ENCODE measurements around the gene PXN.
"Not testable (repeated sequence)": the region's sequence is repeated elsewhere in the genome, so short reads cannot be mapped to it uniquely, and the experiment has no call there.

PXN gene

DNA sequence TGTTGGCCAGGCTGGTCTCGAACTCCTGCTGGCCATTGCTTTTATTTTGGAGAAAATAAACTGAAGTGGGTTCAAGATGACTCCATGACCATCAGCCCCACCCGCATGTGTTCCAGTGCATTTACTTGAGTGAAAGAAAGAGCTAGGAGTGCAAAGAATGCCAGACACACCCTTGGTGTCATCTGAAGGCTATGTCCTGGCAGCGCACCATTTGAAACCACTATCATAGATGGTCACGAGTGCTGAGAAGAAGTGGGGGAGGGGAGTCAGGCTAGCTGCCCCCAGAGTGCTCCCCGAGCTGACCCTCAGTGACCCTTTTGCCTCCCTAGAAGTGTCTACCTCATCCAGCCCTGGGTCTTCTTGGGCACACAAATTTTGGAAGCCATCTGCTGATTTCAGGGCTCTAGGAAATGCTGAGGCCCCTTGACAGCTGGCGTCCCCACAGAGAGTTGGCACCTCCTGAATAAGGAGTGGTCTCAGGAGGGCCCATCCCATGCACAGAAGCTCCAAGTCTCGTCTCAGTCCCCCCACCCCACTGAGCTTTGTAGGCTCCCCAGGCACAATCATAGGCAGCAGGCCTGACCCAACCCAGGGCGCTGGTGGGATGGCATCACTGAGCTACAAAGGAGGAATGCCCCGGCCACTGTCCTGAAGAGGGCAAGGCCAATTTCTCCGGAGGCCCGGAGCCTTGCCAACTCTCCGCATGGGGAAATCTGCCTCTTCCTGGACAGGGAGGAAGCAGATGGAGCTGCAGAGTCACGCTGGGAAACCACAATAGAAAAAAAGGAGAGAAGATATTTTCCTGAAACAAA lies 28.0 kb downstream of the PXN start:
- 74% methylated on average over 13 of the region's 13 CpGs for WGBS

GRCh38 chr12:120236809-120237208 lies 28.7 kb downstream of the PXN start:
- not testable (repeated sequence) for H3K27ac ChIP-seq (ENCODE audit: low read length, poor library complexity, severe bottlenecking); H3K27me3 ChIP-seq (ENCODE audit: control insufficient read depth in 1 of 2, insufficient read depth in 1 of 2, low read length in 2 of 2); H2AFZ ChIP-seq (ENCODE audit: low read depth, low read length); H3K23ac ChIP-seq (ENCODE audit: low read length in 2 of 2); H2BK5ac ChIP-seq (ENCODE audit: low read depth, low read length, poor library complexity, severe bottlenecking); H3K4me3 ChIP-seq (ENCODE audit: insufficient read depth in 1 of 2, low read depth in 1 of 2, low read length in 2 of 2); DNase-seq; H3K9me3 ChIP-seq (ENCODE audit: control insufficient read depth, low read length); H2AK5ac ChIP-seq (ENCODE audit: low read length, severe bottlenecking); H2BK120ac ChIP-seq (ENCODE audit: low read depth, low read length); H4K8ac ChIP-seq (ENCODE audit: low read length); H3K79me1 ChIP-seq (replicated peaks; ENCODE audit: low read length, poor library complexity, severe bottlenecking); H3K4me2 ChIP-seq (ENCODE audit: low read length, poor library complexity, severe bottlenecking); H3K14ac ChIP-seq (ENCODE audit: low read length in 2 of 2)
- peak overlapping the region in 1 of 2 experiments; percentile 6 for H3K18ac ChIP-seq (ENCODE audit: low read depth in 1 of 2, low read length in 2 of 2)
- H3K9ac ChIP-seq (ENCODE audit: low read length) = peak overlapping the region; percentile 55
- peaks cover 16 to 24% of the 10 kb centered on the region in 2 experiments for H3K36me3 ChIP-seq (ENCODE audit: control insufficient read depth in 1 of 2, insufficient read depth in 2 of 2, low read depth in 1 of 2, low read length in 2 of 2)
- H3K4me1 ChIP-seq (ENCODE audit: control insufficient read depth, insufficient read depth, low read depth, low read length) = peaks cover 75% of the 10 kb centered on the region
- WGBS = 100% methylated on average over 1 of the region's 3 CpGs
- H2BK15ac ChIP-seq (ENCODE audit: low read depth, poor library complexity, severe bottlenecking) = peak overlapping the region; percentile 1
- peak overlapping the region; percentile 30 for H4K91ac ChIP-seq (ENCODE audit: low read length)
- H2BK12ac ChIP-seq (ENCODE audit: low read length in 2 of 2) = peak overlapping the region in 1 of 2 experiments; percentile 51
- H3K4ac ChIP-seq (ENCODE audit: low read depth in 1 of 2, low read length in 2 of 2) = peak overlapping the region in 1 of 2 experiments; percentile 17

More for the DNA sequence above, 28.0 kb downstream of the PXN start:
- Histone ChIP-seq H3K4me3 (ENCODE audit: insufficient read depth in 1 of 2, low read depth in 1 of 2, low read length in 2 of 2) (peak overlapping the region in 1 of 2 experiments; percentile 43), H3K79me1 (replicated peaks; ENCODE audit: low read length, poor library complexity, severe bottlenecking) (no peaks in the 10 kb centered on the region), H3K27ac (ENCODE audit: low read length, poor library complexity, severe bottlenecking) (peak overlapping the region; percentile 64), H2BK12ac (ENCODE audit: low read length in 2 of 2) (peak overlapping the region; percentile 83 to 87), H3K23ac (ENCODE audit: low read length in 2 of 2) (no peak overlapping the region), H2BK5ac (ENCODE audit: low read depth, low read length, poor library complexity, severe bottlenecking) (no peak overlapping the region), H3K9me3 (ENCODE audit: control insufficient read depth, low read length) (no peaks in the 10 kb centered on the region), H3K4ac (ENCODE audit: low read depth in 1 of 2, low read length in 2 of 2) (peak overlapping the region; percentile 70 to 88), H4K8ac (ENCODE audit: low read length) (peak overlapping the region; percentile 59), H3K9ac (ENCODE audit: low read length) (peak overlapping the region; percentile 85), H3K18ac (ENCODE audit: low read depth in 1 of 2, low read length in 2 of 2) (peak overlapping the region; percentile 92 to 93), H2AFZ (ENCODE audit: low read depth, low read length) (no peak overlapping the region), H3K14ac (ENCODE audit: low read length in 2 of 2) (peak overlapping the region in 1 of 2 experiments; percentile 82), H2BK15ac (ENCODE audit: low read depth, poor library complexity, severe bottlenecking) (peak overlapping the region; percentile 23), H2BK120ac (ENCODE audit: low read depth, low read length) (peak overlapping the region; percentile 77), H4K91ac (ENCODE audit: low read length) (peak overlapping the region; percentile 85), H3K27me3 (ENCODE audit: control insufficient read depth in 1 of 2, insufficient read depth in 1 of 2, low read length in 2 of 2) (no peaks in the 10 kb centered on the region), H2AK5ac (ENCODE audit: low read length, severe bottlenecking) (peak overlapping the region; percentile 65), H3K4me1 (ENCODE audit: control insufficient read depth, insufficient read depth, low read depth, low read length) (peaks cover 72% of the 10 kb centered on the region), H3K36me3 (ENCODE audit: control insufficient read depth in 1 of 2, insufficient read depth in 2 of 2, low read depth in 1 of 2, low read length in 2 of 2) (peaks cover 17 to 25% of the 10 kb centered on the region in 2 experiments), H3K4me2 (ENCODE audit: low read length, poor library complexity, severe bottlenecking) (no peak overlapping the region)
- DNase-seq = peak; percentile 73

GRCh38 chr12:120235369-120236323 lies 29.9 kb downstream of the PXN start:
- peak overlapping the region; percentile 94 to 97 for H3K4ac ChIP-seq (ENCODE audit: low read depth in 1 of 2, low read length in 2 of 2)
- WGBS = 76% methylated on average over 16 of the region's 18 CpGs
- H3K9me3 ChIP-seq (ENCODE audit: control insufficient read depth, low read length) = no peaks in the 10 kb centered on the region
- H3K4me2 ChIP-seq (ENCODE audit: low read length, poor library complexity, severe bottlenecking) = no peak overlapping the region
- peak overlapping the region in 1 of 2 experiments; percentile 79 for H3K14ac ChIP-seq (ENCODE audit: low read length in 2 of 2)
- peak overlapping the region; percentile 94 for H4K8ac ChIP-seq (ENCODE audit: low read length)
- H3K27me3 ChIP-seq (ENCODE audit: control insufficient read depth in 1 of 2, insufficient read depth in 1 of 2, low read length in 2 of 2) = no peaks in the 10 kb centered on the region
- peak; percentile 52 for DNase-seq
- H3K79me1 ChIP-seq (replicated peaks; ENCODE audit: low read length, poor library complexity, severe bottlenecking) = no peaks in the 10 kb centered on the region
- H3K4me1 ChIP-seq (ENCODE audit: control insufficient read depth, insufficient read depth, low read depth, low read length) = peaks cover 75% of the 10 kb centered on the region
- H3K9ac ChIP-seq (ENCODE audit: low read length) = peak overlapping the region; percentile 88
- peak overlapping the region; percentile 24 for H2AK5ac ChIP-seq (ENCODE audit: low read length, severe bottlenecking)
- H3K23ac ChIP-seq (ENCODE audit: low read length in 2 of 2) = peak overlapping the region in 1 of 2 experiments; percentile 57
- peak overlapping the region; percentile 84 to 96 for H3K18ac ChIP-seq (ENCODE audit: low read depth in 1 of 2, low read length in 2 of 2)
- peak overlapping the region; percentile 88 to 91 for H2BK12ac ChIP-seq (ENCODE audit: low read length in 2 of 2)
- H3K4me3 ChIP-seq (ENCODE audit: insufficient read depth in 1 of 2, low read depth in 1 of 2, low read length in 2 of 2) = peak overlapping the region in 1 of 2 experiments; percentile 47
- peaks cover 8 to 12% of the 10 kb centered on the region in 2 experiments for H3K36me3 ChIP-seq (ENCODE audit: control insufficient read depth in 1 of 2, insufficient read depth in 2 of 2, low read depth in 1 of 2, low read length in 2 of 2)
- peak overlapping the region; percentile 86 for H2BK120ac ChIP-seq (ENCODE audit: low read depth, low read length)
- H2BK15ac ChIP-seq (ENCODE audit: low read depth, poor library complexity, severe bottlenecking) = peak overlapping the region; percentile 77
- H3K27ac ChIP-seq (ENCODE audit: low read length, poor library complexity, severe bottlenecking) = peak overlapping the region; percentile 99
- H2BK5ac ChIP-seq (ENCODE audit: low read depth, low read length, poor library complexity, severe bottlenecking) = no peak overlapping the region
- H2AFZ ChIP-seq (ENCODE audit: low read depth, low read length) = no peak overlapping the region
- peak overlapping the region; percentile 81 for H4K91ac ChIP-seq (ENCODE audit: low read length)

Data from mesenchymal stem cell (in vitro differentiated cells and primary cell).